GM04503 (cell line): Measurements from ENCODE around the gene SDF2L1.
"Not testable (repeated sequence)": the region's sequence is repeated elsewhere in the genome, so short reads cannot be mapped to it uniquely, and the experiment has no call there.

Experiments
- DNase-seq: peaks from one replicate; pipeline ENCODE4 v3.0.0-alpha.2; 2012; ENCODE audit warnings: low read depth

Gene SDF2L1

DNA sequence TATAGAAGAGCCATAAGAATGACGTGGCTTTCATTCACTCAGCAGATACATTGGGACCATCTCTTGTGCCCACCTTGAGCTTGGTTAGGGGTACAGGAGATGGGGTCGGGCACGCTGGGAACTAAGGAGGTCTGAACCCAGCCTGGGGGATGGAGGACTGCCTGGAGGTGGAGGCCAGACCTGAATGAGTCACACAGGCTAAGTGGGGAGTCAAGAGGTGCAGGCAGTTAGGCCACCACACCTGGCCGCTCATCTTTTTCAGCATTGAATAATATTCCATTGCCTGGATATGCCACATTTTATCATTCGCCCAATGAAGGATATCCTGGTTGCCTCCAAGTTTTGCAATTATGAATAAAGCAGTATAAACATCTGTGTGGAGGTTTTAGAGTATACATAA lies 19.9 kb downstream of the SDF2L1 start:
- no peak for DNase-seq

DNA sequence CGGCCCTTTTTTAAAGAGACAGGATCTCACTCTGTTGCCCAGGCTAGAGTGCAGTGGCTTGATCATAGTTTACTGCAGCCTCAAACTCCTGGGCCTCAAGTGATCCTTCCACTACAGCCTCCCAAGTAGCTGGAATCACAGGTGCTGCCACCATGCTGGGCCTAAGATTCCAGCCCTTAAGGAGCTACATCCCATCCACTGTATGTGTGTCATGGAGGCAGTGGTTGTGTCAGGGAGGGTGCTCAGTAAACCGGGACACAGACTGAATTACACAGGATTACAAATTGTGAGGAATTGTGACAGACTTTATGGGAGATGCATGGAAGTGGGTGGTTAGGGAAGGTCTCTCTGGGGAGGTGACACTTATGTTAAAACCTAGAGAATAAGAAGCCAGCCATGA lies 21.6 kb downstream of the SDF2L1 start:
- no peak for DNase-seq

DNA sequence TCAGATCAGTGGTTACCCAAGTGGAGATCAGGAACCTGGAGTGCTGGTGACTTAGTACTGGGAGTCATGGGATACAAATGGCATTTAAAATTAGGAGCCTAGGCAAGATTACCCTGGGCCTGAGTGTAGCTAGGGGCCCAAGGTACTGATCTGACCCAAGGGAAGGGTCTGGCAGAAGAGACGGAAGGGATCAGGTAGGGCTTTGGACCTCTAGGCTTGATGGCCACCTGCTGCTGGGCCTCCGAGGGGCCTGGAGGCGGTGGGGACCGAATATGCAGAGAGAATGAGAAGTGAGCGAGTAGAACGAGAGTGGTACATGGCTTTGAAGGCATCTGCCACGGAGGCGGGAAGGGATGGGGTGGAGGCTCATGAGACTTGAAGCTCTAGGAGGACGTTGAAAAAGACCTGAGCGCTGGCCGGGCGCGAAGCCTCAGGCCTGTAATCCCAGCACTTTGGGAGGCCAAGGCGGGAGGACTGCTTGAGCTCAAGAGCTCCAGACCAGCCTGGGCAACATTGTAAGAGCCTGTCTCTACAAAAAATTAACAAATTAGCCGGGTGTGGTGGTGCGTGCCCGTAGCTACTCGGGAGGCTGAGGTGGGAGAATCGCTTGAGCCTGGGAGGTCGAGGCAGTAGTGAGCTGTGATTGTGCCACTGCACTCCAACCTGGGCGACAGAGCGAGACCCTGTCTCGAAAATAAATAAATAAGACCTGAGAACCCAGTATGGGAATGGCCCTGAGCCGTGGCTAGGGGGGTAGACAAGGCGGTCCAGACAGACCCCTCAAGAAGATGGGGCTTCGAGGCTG lies 23.1 kb downstream of the SDF2L1 start:
- no peak for DNase-seq

DNA sequence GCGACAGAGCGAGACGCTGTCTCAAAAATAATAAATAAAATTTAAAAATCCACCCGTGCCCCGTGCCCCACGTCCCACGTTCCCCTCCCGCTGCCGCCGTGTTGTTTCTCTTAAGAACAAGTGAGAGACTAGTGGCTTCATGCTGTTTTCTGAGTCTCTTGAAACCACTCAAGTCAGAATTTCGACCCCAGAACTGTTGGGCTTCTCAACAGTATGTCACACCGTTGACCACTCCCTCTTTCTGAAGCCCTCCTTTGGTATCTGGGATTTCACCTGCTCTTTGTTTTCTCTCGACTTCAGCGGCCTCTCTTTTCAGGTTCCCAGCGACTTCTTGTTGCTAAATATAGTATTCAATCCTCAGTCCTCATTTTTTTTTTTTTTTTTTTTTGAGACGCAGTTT lies 24.7 kb downstream of the SDF2L1 start:
- DNase-seq = no peak

DNA sequence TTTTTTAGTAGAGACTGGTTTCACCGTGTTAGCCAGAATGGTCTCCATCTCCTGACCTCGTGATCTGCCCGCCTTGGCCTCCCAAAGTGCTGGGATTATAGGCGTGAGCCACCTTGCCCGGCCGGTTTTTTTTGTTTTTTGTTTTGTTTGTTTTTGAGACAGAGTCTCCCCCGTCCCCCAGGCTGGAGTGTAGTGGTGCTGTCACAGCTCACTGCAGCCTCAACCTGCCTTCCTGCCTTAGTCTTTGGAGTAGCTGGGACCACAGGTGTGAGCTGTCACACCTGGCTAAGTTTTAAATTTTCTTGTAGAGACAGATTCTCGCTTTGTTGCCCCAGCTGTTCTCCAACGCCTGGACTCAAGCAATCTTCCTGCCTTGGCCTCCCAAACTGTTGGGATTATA lies 26.9 kb downstream of the SDF2L1 start:
- no peak for DNase-seq

DNA sequence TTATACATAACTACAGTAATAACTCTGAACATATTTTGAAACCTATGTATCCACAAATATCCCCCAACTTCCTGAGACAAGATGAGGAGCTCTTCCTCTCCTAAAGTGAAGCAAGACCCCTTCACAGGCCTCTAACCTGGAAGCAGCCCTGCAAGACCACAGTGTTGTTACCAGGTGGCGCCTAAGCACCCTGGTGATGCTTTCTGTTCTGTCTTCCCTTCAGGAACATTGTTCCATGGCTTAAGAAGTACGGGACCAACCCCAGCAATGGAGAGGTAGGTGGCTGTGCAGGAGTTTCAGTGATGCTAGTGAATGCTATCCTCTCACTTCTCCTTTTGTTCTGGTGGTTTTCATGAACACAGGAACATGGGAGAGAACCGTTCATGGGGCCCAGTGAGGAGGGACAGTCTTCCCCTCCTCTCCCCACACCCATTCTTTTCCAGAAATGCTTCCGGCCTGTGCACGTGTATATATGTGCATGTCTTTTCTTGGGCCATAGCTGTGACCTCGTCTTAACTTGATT lies 30.1 kb downstream of the SDF2L1 start:
- DNase-seq = no peak

DNA sequence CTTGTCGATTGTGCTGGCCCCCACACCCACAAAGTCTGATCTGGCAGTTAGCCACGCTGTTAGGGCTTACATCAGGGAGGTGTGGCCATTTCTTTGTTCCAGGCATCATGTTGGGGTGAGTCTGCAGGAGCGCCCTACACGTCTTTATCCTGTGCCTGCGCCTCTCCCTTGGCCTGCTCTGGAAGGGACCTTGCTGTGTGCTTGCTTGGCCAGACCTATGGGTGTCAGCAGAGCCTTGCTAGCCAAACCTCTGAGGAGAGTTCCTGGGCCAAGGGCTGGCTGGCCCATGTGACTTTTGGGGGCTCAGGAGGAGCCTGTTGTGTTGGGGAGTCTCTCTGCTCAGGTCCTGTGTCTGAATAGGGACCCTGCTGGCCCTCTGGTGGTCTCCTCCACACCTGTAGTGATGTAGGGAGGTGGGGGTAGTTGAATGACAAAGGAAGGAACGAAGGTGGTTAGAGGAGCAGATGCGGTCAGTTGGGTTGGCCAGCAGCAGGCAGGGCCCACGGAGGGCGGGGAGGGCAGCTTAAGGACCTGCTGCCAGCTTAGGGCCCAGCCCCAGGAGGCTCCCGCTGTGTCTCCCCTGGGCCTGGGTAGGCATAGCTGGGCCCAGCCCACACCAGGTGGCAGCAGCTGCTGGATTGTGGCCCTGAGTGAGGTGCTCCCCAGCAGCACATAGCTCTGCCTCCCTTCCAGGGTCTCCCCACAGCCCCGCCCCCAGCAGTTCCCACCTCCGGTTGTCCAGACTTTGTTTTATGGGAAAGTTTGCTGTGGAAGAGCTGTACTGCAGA lies 31.6 kb downstream of the SDF2L1 start:
- DNase-seq = no peak

DNA sequence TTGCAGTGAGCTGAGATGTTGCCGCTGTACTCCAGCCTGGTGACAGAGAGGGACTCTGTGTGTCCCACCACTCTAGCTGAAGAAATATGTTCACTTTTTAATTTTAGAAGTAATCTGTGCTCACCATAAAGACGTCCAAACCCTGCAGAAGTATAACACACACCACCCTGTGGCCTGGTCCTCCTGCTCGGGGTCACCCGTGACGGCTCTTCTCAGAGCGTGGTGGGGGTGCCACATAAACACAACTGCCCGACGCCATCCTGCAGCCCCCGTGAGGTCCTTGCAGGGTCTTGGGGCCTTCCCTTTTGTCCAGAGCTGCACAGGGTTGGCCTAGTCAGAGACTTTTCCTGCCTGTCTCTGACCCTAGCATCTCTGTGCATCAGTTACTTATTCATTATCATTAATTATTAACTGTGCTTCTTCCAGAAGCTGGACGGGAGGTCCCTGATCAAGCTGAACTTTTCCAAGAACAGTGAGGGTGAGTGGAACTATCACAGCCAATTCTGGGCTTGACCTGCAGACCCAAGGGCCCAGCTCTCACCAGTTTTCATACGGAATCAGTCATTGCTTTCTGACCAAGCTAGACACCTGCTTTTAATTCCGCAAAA lies 32.6 kb downstream of the SDF2L1 start:
- DNase-seq = no peak

DNA sequence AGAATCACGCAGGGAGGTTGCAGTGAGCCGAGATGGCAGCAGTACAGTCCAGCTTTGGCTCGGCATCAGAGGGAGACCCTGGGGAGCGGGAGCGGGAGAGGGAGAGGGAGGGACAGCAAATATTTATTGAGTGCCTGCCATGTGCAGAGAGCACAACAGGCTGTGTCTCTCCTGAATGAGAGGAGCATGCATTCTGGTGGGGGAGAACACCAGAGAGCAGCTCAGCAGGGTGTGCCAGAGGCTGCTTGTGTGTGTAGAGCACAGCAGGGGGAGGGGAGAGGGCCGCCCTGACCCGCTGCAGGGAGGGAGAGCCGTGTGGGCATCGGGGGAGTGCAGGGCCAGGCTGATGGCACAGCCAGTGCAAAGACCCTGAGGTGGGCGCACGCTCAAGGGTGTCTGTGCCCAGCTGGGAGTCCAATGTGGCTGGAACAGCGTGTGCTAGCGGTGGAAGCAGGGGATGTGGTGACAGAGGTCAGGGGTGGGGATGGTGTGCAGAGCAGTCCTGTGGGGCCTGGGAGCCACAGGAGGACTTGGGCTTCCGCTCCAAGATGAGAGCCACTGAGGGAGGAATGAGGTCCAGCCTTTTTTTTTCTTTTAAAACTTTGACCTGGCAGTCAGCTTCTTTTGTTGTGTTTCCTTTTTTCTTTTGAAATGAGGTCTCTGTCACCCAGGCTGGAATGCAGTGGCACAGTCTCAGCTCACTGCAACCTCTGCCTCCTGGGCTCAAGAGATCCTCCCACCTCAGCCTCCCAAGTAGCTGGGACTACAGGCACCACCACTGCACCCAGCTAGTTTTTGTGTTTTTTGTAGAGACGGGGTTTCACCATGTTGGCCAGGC lies 35.7 kb downstream of the SDF2L1 start:
- no peak for DNase-seq

DNA sequence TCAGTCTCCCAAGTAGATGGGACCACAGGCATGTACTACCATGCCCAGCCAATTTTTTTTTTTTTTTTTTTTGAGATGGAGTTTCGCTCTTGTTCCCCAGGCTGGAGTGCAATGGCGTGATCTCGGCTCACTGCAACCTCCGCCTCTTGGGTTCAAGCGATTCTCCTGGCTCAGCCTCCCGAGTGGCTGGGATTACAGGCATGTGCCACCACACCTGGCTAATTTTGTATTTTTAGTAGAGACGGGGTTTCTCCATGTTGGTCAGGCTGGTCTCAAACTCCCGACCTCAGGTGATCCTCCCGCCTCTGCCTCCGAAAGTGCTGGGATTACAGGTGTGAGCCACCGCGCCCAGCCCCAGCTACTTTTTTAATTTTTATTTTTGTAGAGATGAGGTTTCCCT lies 36.7 kb downstream of the SDF2L1 start:
- DNase-seq = not testable (repeated sequence)

DNA sequence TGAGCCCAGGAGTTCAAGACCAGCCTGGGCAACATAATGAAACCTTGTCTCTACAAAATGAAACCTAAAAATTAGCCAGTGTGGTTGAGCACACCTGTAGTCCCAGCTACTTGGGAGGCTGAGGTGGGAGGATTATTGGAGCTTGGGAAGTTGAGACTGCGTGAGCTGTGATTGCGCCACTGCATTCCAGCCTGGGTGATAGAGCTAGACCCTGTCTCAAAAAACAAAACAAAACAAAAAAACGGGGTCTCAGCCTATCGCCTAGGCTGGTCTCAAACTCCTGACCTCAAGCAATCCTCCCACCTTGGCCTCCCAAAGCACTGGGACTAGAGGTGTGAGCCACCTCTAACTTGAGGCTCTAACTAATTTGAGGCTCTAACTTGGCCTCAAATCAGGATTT lies 37.3 kb downstream of the SDF2L1 start:
- no peak for DNase-seq

DNA sequence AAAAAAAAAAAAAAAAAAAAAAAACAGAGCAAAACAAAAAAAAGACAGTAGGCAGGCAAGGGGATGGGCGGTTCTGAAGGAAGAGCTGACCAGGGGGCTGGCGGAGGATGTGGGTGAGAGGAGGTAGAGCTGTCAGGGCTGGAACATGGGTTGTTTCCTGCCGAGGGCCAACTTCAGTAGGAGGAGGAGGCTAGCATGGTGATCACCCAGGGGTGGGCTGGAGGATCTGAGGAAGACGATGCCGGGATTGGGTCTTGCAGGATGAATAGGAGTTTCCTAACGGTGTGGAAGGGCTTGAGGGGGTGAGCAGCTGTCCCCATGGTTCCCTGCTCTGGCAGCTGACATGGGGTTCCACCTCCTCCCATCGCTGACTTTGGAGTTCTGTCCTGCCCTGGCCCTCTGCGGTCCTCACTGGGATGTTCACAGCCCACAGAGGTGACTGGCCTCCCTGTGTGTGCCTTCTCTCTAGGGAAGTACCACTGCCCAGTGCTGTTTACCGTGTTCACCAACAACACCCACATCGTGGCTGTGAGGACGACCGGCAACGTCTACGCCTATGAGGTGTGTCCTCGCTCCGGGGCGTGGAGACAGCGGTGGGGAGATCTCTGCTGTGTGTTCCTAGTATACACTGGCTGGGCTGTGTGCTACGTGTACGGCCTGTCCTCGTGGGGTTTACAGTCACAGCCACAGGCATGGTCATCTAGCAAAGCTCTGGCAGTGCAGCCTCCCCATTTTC lies 38.9 kb downstream of the SDF2L1 start:
- DNase-seq = no peak

DNA sequence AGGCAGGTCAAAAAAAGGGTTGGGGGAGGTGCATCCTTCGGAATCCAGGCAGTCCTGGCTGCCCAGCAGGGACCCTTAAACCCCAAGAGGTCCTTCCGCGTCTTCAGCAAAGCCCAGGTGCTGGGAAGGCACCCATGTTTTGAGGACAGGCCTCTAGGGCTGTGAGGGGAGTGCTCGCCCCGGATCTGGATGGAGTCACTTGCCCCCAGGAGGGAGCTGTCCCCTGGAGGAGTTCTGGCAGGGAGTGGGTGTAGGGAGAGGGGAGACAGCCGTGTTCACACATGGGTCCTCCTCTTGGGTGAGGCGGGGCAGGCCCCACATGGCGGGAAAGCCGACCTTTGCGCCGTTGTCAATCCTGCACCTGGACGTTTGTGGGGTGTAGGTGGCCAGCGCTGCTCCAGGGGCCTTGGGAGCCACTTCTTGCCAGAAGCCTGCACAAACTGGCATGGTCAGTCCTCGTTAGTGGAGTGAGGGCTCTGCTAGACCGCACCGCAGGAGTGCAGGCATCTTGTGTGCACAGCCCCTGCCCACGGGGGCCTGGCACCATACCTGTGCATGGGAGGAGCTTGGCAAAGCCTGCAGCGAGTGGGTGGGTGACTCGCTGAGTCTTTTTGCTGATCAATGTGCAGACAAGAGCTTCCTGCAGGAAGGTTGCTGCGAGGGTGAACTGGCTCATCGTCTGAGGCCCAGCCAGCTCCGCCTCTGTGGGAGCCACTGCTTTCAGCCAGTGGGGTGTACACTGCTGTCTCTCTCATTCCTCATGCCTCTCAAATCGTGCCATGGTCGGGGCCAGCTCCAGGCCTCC lies 39.7 kb downstream of the SDF2L1 start:
- no peak for DNase-seq

DNA sequence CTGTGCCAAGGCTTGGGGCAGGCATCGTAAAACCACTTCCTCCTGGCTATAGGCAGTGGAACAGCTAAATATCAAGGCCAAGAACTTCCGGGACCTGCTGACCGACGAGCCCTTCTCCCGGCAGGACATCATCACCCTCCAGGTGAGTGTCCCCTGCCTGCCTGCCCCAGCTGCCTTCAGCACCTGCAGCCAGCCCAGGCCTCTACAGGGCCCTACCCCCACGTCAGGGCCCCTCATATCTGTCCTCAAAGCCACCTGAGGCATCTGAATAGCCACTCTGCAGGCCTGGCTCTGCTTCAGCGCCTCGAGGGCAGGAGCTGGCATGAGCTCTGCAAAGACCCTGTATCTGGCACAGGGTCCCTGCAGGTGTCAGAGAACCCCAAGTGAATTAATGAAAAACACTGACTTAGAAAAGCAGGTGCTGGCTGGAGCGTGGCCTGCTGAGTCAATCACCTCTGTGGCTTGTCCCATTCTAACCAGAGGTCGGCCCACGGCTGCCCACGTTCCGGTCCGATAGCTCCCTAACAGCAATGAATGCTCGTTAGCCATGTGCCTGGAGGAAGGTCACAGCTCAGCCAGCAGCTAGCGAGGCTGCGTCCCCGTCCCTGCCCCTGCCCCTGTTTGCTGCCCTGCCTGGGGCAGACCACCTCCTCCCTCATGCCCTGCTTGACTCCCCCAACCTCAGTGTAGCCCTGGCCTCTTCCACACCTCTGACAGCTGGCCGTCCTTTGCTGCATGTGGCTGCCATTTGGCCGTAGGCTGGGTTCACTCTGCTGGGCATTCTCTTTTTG lies 40.5 kb downstream of the SDF2L1 start:
- no peak for DNase-seq

DNA sequence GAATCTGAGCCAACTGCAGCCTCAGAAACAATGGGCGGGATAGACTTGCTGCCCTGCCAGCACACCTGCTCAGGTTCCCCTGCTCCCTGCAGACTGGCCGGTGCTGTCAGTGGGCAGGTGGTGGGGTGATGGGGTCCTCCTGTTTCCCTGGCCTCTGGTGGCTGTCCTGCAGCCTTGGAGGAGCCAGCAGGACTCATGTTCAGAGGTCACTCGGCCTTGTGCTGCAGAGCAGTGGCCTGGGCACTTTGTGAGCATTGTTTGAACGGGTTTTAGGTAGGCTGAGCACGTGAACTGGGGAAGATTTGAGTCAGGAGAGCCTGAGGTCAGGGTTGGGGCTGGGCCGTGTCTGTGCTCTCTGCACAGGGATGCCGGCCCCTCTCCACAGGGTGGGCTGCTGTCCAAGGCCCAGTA lies 41.3 kb downstream of the SDF2L1 start:
- no peak for DNase-seq

DNA sequence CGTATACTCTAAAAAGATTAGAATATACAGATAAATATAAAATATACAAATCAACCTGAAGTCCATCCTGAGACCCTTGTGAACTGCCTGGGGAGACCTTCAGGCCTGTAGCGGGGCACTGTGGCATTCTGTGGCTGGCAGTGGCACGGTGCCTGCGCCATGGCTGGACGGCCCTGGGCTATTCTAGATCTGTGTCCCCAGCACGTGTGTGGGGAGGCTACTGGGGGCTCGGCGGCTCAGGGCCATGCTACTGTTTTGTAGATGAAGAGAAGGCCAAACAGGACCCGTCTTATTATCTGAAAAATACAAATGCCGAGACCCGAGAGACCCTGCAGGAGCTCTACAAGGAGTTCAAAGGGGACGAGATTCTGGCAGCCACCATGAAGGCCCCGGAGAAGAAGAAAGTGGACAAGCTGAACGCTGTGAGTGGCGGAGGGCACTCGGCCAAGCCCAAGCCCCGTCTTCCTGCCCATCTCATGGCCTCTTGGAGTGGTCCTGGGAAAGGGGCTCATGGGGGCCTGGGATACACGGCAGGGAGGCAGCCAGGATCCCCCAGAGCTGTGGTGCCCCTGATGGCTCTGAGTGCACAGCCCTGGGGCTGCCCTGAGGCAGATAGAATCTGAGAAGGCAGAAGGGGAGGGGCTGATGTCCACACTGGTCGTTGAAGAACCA lies 42.5 kb downstream of the SDF2L1 start:
- no peak for DNase-seq

DNA sequence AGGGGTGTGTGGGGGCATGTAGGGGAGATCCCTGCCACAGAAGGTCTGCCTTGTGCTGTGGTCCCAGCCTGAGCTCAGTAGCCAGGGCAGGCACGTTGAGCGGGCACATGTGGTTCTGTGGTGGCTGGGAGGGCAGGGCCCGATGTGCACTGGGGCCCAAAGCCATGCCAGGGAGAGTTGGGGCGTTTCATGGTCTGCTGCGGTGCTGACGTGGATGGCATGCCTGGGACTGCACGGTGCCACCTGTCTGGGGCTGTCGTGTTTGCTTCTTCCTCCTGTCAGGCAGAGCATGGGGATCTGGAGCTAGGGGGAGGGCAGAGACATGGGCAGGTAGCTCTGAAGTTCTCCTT lies 43.0 kb downstream of the SDF2L1 start:
- no peak for DNase-seq

DNA sequence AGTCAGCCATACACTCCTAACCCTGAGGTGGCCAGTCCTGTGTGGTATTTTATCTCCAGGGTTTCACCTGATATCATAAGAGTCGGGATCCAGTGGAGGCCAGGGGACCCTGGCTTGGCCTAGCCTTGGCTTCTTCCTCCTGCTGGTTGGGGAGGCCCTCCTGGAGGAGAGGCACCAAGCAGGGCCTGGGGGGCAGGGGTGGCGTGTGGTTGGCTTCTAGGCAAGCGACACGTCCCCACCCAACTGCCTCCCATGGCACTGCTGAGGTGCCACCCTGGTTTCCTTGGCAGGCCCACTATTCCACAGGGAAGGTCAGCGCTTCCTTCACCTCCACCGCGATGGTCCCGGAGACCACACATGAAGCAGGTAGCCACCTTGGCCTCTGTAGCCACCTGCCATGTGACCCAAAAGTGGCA lies 44.1 kb downstream of the SDF2L1 start:
- no peak for DNase-seq
